SK-MEL-5 (cell line): Measurements from ENCODE around the gene DNAJB9. TPM values are rescaled to one million over a fixed set of nuclear protein-coding genes. Genes with fewer than 3 reads are reported as not detected.

Experiments
- total RNA-seq: library from RNA; depleted of rRNA; stranded (reverse); fragments of >200 nt; shearing (Covaris generic); gene quantifications from 2 replicates; pipeline ENCODE4 v1.2.3, GENCODE V29; 2014; rRNA removed

Gene DNAJB9
- total RNA-seq, 1 experiment from 2014 or later, result 77.8 TPM

Other genes with a start within 250 kb of the DNAJB9 start
- 19.2 and 22.8 TPM in 2 replicates for gene NRCAM, start 113.4 kb upstream of the DNAJB9 start, total RNA-seq
- gene PNPLA8, start 43.7 kb upstream of the DNAJB9 start, total RNA-seq, result 47.3 and 51.2 TPM in 2 replicates
- 50.3 and 52.7 TPM in 2 replicates for gene THAP5, start 168 bp upstream of the DNAJB9 start, total RNA-seq